ENCODE data around the gene CAVIN3.

Gene CAVIN3

DNA sequence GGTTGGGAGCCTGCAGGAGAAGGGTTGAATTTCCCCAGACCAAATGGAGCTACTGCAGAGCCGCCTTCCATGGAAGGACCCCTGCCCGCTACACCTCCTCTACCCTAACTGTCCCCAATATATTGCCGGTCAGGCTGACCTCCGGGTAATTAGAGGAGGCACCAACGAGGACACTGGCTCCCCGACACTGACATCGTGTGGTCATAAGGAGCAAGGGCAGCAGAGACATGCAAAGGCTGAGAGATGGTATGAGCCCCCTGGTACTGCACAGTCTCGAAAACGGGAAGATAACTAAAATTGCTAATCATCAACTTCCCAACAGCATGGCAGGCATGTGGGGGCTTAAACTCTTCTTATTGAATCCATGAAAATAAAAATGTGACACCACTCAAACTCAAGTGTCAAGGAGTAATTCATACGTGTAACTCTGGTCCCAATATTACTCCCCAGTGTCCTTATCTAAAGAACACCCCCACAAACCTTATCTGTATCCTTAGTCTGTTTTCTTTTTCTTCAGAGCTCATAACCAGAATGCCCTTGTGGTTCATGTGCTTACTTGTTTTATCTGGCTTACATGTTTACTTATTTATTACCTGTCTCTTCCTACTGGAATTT lies 4.4 kb downstream of the CAVIN3 start:
- Histone ChIP-seq H3K4me3 (ENCODE audit: low read depth, low read length, poor library complexity, severe bottlenecking) (no peak overlapping the region), H3K79me2 (ENCODE audit: insufficient read depth, low read length) (no peaks in the 10 kb centered on the region), H2AFZ (ENCODE audit: low read length) (no peak overlapping the region), H3K9ac (ENCODE audit: low read length) (no peak overlapping the region), H3K4me2 (ENCODE audit: low read length) (no peak overlapping the region), H3K27me3 (ENCODE audit: insufficient read depth, low read length) (no peaks in the 10 kb centered on the region), H3K4me1 (ENCODE audit: insufficient read depth, low read length, severe bottlenecking) (no peaks in the 10 kb centered on the region), H3K9me2 (ENCODE audit: low read depth, low read length) (no peaks in the 10 kb centered on the region), H3K27ac (ENCODE audit: low read depth, low read length, poor library complexity, severe bottlenecking) (no peak overlapping the region), H3F3A (ENCODE audit: insufficient read depth, low read length) (no peaks in the 10 kb centered on the region), H4K20me1 (ENCODE audit: insufficient read depth, low read length) (no peaks in the 10 kb centered on the region), H3K36me3 (ENCODE audit: insufficient read depth, low read length) (no peaks in the 10 kb centered on the region), H3K9me3 (ENCODE audit: low read length) (no peaks in the 10 kb centered on the region)
- TF ChIP-seq, protein P1, sequence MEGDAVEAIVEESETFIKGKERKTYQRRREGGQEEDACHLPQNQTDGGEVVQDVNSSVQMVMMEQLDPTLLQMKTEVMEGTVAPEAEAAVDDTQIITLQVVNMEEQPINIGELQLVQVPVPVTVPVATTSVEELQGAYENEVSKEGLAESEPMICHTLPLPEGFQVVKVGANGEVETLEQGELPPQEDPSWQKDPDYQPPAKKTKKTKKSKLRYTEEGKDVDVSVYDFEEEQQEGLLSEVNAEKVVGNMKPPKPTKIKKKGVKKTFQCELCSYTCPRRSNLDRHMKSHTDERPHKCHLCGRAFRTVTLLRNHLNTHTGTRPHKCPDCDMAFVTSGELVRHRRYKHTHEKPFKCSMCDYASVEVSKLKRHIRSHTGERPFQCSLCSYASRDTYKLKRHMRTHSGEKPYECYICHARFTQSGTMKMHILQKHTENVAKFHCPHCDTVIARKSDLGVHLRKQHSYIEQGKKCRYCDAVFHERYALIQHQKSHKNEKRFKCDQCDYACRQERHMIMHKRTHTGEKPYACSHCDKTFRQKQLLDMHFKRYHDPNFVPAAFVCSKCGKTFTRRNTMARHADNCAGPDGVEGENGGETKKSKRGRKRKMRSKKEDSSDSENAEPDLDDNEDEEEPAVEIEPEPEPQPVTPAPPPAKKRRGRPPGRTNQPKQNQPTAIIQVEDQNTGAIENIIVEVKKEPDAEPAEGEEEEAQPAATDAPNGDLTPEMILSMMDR (IDR thresholded peaks at IDR 0.05; ENCODE audit: low read length) = peak; percentile 78
- TF ChIP-seq EZH2 (IDR thresholded peaks at IDR 0.05; ENCODE audit: borderline replicate concordance, low read length) = no peak

DNA sequence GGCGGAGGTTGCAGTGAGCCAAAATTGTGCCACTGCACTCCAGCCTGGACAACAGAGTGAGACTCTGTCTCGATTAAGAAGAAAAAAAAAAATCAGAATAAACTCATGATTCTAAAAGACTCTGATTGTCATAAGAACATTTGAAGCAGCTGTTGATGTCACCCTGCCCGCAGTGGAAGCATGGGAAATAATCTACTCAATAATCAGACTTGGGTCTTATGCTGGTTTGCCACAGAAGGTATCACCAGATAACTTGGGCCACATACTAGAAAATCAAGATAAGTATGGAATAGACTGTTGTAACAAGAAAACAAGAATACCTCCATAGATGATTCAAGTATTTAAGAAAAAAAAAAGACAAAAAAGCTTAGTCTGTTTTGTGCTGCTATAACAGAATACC lies 8.2 kb downstream of the CAVIN3 start:
- Histone ChIP-seq H3K36me3 (ENCODE audit: insufficient read depth, low read length) (no peaks in the 10 kb centered on the region), H3K9me2 (ENCODE audit: low read depth, low read length) (no peaks in the 10 kb centered on the region), H3K27me3 (ENCODE audit: insufficient read depth, low read length) (no peaks in the 10 kb centered on the region), H3K4me2 (ENCODE audit: low read length) (no peak overlapping the region), H4K20me1 (ENCODE audit: insufficient read depth, low read length) (no peaks in the 10 kb centered on the region), H3K27ac (ENCODE audit: low read depth, low read length, poor library complexity, severe bottlenecking) (no peak overlapping the region), H3K9me3 (ENCODE audit: low read length) (no peaks in the 10 kb centered on the region), H2AFZ (ENCODE audit: low read length) (no peak overlapping the region), H3K4me3 (ENCODE audit: low read depth, low read length, poor library complexity, severe bottlenecking) (no peak overlapping the region), H3K9ac (ENCODE audit: low read length) (no peak overlapping the region), H3K4me1 (ENCODE audit: insufficient read depth, low read length, severe bottlenecking) (no peaks in the 10 kb centered on the region), H3F3A (ENCODE audit: insufficient read depth, low read length) (no peaks in the 10 kb centered on the region), H3K79me2 (ENCODE audit: insufficient read depth, low read length) (no peaks in the 10 kb centered on the region)
- TF ChIP-seq EZH2 (IDR thresholded peaks at IDR 0.05; ENCODE audit: borderline replicate concordance, low read length) = no peak
- TF ChIP-seq, protein P1 (IDR thresholded peaks at IDR 0.05; ENCODE audit: low read length) = no peak

DNA sequence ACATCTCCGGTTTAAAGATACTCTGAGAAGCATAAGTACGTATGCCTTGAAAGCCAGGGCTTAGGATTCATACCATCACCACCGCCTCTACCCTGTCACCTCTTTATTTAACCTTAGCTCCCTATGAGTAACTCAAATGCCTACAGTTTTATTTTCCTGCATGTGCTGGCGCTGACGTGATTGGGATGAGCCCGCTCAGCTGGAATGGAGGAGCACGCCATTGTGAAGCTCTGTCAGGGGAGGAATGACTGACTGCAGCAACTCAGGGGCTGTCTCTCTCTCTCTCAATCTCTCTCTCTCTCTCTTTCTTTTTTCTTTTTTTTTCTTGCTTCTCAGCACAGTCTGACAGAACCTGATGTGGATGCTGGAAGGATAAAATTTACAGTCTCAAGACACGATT lies 12.4 kb downstream of the CAVIN3 start:
- Histone ChIP-seq H3K9me3 (ENCODE audit: low read length) (no peaks in the 10 kb centered on the region), H3K36me3 (ENCODE audit: insufficient read depth, low read length) (no peaks in the 10 kb centered on the region), H3K79me2 (ENCODE audit: insufficient read depth, low read length) (no peaks in the 10 kb centered on the region), H3K27me3 (ENCODE audit: insufficient read depth, low read length) (no peaks in the 10 kb centered on the region), H4K20me1 (ENCODE audit: insufficient read depth, low read length) (no peaks in the 10 kb centered on the region), H3F3A (ENCODE audit: insufficient read depth, low read length) (no peaks in the 10 kb centered on the region), H3K4me3 (ENCODE audit: low read depth, low read length, poor library complexity, severe bottlenecking) (no peak overlapping the region), H3K27ac (ENCODE audit: low read depth, low read length, poor library complexity, severe bottlenecking) (no peak overlapping the region), H3K4me2 (ENCODE audit: low read length) (no peak overlapping the region), H3K9me2 (ENCODE audit: low read depth, low read length) (no peaks in the 10 kb centered on the region), H3K9ac (ENCODE audit: low read length) (no peak overlapping the region), H2AFZ (ENCODE audit: low read length) (no peak overlapping the region), H3K4me1 (ENCODE audit: insufficient read depth, low read length, severe bottlenecking) (no peaks in the 10 kb centered on the region)
- TF ChIP-seq EZH2 (IDR thresholded peaks at IDR 0.05; ENCODE audit: borderline replicate concordance, low read length) = no peak
- TF ChIP-seq, protein P1 (IDR thresholded peaks at IDR 0.05; ENCODE audit: low read length) = no peak
